HEK293 (cell line): ENCODE data around the gene TNFAIP3.

Experiments
- CTCF ChIA-PET: fragments of 350-600 bp; formaldehyde crosslinking; extraction: SDS; loops from one replicate; lab custom pipeline; 2021; ENCODE audit warnings: antibody characterized with exemption; lab: Yijun Ruan, JAX
- POLR2A ChIA-PET: fragments of 300-600 bp; formaldehyde crosslinking; extraction: SDS; loops from one replicate; lab custom pipeline; 2020; ENCODE audit warnings: antibody characterized with exemption, inconsistent platforms; lab: Yijun Ruan, JAX
- H3K27ac ChIP-seq: fragments of 200-500 bp; sonication (Bioruptor generic); 2 replicates; pipeline ENCODE4 v1.5.1; 2014; ENCODE audit warnings: low read depth, low read length, control low read depth, inconsistent platforms; ENCODE audit errors: extremely low read depth
- H3K36me3 ChIP-seq, 2 experiments: fragments of 200-500 bp in 1 of 2; sonication (Bioruptor generic) in 1 of 2; 1 replicate in 1 of 2; 2 replicates in 1 of 2; pipeline ENCODE4 v1.5.1; 2014 to 2017; ENCODE audit warnings: inconsistent platforms in 2 of 2, low read length in 2 of 2; ENCODE audit not compliant: control insufficient read depth in 2 of 2, insufficient read depth in 1 of 2
- H3K4me1 ChIP-seq: fragments of 200-500 bp; sonication (Bioruptor generic); 2 replicates; pipeline ENCODE4 v1.5.1; 2014; ENCODE audit warnings: mild to moderate bottlenecking, low read length, inconsistent platforms; ENCODE audit not compliant: control insufficient read depth, insufficient read depth
- H3K4me3 ChIP-seq: 2 replicates; pipeline ENCODE4 v1.5.1; 2011; ENCODE audit warnings: low read depth, mild to moderate bottlenecking, control low read depth, low read length, moderate library complexity
- H3K9me3 ChIP-seq: fragments of 200-500 bp; sonication (Bioruptor generic); 2 replicates; pipeline ENCODE4 v1.5.1; 2014; ENCODE audit warnings: low read depth, low read length, inconsistent platforms; ENCODE audit not compliant: control insufficient read depth, insufficient read depth
- BCL11A ChIP-seq: fragments of 450-650 bp; formaldehyde crosslinking; IDR thresholded peaks from 2 replicates; pipeline ENCODE4 v1.5.1; 2016; ENCODE audit warnings: low read depth, missing biosample characterization, missing genetic modification characterization
- KLF1 ChIP-seq: fragments of 450-650 bp; formaldehyde crosslinking; IDR thresholded peaks from 2 replicates; pipeline ENCODE4 v1.5.1; 2016; ENCODE audit warnings: missing biosample characterization, missing genetic modification characterization
- KLF8 ChIP-seq: fragments of 450-650 bp; formaldehyde crosslinking; IDR thresholded peaks from 2 replicates; pipeline ENCODE4 v1.5.1; 2016; ENCODE audit warnings: missing biosample characterization, missing genetic modification characterization
- SALL2 ChIP-seq: fragments of 450-650 bp; formaldehyde crosslinking; IDR thresholded peaks from 2 replicates; pipeline ENCODE4 v1.5.0; 2017; ENCODE audit warnings: missing biosample characterization, mild to moderate bottlenecking, missing genetic modification characterization, borderline replicate concordance
- TCF7L2 ChIP-seq: IDR thresholded peaks from 2 replicates; pipeline ENCODE4 v1.6.1; 2011; ENCODE audit warnings: low read depth, mild to moderate bottlenecking, inconsistent platforms, low read length, moderate library complexity, borderline replicate concordance
- YY1 ChIP-seq: fragments of 450-650 bp; formaldehyde crosslinking; IDR thresholded peaks from 2 replicates; pipeline ENCODE4 v1.5.1; 2018; ENCODE audit warnings: missing biosample characterization, missing genetic modification characterization
- ZBTB21 ChIP-seq: fragments of 450-650 bp; formaldehyde crosslinking; IDR thresholded peaks from 2 replicates; pipeline ENCODE4 v1.5.1; 2017; ENCODE audit warnings: missing biosample characterization, missing genetic modification characterization
- ZNF248 ChIP-seq: fragments of 450-650 bp; formaldehyde crosslinking; IDR thresholded peaks from 2 replicates; pipeline ENCODE4 v1.5.1; 2017; ENCODE audit warnings: missing biosample characterization, missing genetic modification characterization
- ZNF324 ChIP-seq: fragments of 450-650 bp; formaldehyde crosslinking; IDR thresholded peaks from 2 replicates; pipeline ENCODE4 v1.5.1; 2016; ENCODE audit warnings: missing biosample characterization, missing genetic modification characterization
- ZNF335 ChIP-seq: fragments of 450-650 bp; formaldehyde crosslinking; conservative IDR thresholded peaks from 2 replicates; pipeline ENCODE4 v1.5.1; 2016; ENCODE audit warnings: missing biosample characterization, missing genetic modification characterization
- ZNF37A ChIP-seq: fragments of 450-650 bp; IDR thresholded peaks from 2 replicates; pipeline ENCODE4 v1.5.1; 2018; ENCODE audit warnings: missing biosample characterization, missing genetic modification characterization
- ZNF521 ChIP-seq: fragments of 450-650 bp; formaldehyde crosslinking; IDR thresholded peaks from 2 replicates; pipeline ENCODE4 v1.5.1; 2017; ENCODE audit warnings: missing biosample characterization, mild to moderate bottlenecking, missing genetic modification characterization
- ZNF571 ChIP-seq: fragments of 450-650 bp; formaldehyde crosslinking; IDR thresholded peaks from 2 replicates; pipeline ENCODE4 v1.5.0; 2017; ENCODE audit warnings: missing biosample characterization, missing genetic modification characterization
- ZNF596 ChIP-seq: fragments of 450-650 bp; IDR thresholded peaks from 2 replicates; pipeline ENCODE4 v1.5.0; 2018; ENCODE audit warnings: missing biosample characterization, mild to moderate bottlenecking, missing genetic modification characterization, moderate library complexity
- ZNF629 ChIP-seq: fragments of 450-650 bp; formaldehyde crosslinking; IDR thresholded peaks from 2 replicates; pipeline ENCODE4 v1.5.1; 2017; ENCODE audit warnings: missing biosample characterization, missing genetic modification characterization
- ZNF654 ChIP-seq: fragments of 450-650 bp; formaldehyde crosslinking; IDR thresholded peaks from 2 replicates; pipeline ENCODE4 v1.5.1; 2016; ENCODE audit warnings: low read depth, missing biosample characterization, missing genetic modification characterization
- ZNF76 ChIP-seq: fragments of 450-650 bp; formaldehyde crosslinking; IDR thresholded peaks from 2 replicates; pipeline ENCODE4; 2016; ENCODE audit warnings: low read depth, missing biosample characterization, missing genetic modification characterization, borderline replicate concordance
- ZNF768 ChIP-seq: fragments of 450-650 bp; formaldehyde crosslinking; IDR thresholded peaks from 2 replicates; pipeline ENCODE4 v1.5.1; 2018; ENCODE audit warnings: missing biosample characterization, mild to moderate bottlenecking, missing genetic modification characterization
- ZNF792 ChIP-seq: fragments of 450-650 bp; formaldehyde crosslinking; IDR thresholded peaks from 2 replicates; pipeline ENCODE4 v1.5.1; 2016; ENCODE audit warnings: missing biosample characterization, missing genetic modification characterization
- ZSCAN30 ChIP-seq: fragments of 450-650 bp; IDR thresholded peaks from 2 replicates; pipeline ENCODE4 v1.5.1; 2018; ENCODE audit warnings: missing biosample characterization, mild to moderate bottlenecking, missing genetic modification characterization, moderate library complexity
- TF ChIP-seq, protein P1 (sequence below): fragments of 450-650 bp; formaldehyde crosslinking; IDR thresholded peaks from 2 replicates; pipeline ENCODE4 v1.5.1; 2016; ENCODE audit warnings: missing biosample characterization, missing genetic modification characterization, borderline replicate concordance
- TF ChIP-seq, protein P2 (sequence below): fragments of 450-650 bp; formaldehyde crosslinking; IDR thresholded peaks from 2 replicates; pipeline ENCODE4; 2016; ENCODE audit warnings: missing biosample characterization, missing genetic modification characterization
- TF ChIP-seq, protein P3 (sequence below): fragments of 450-650 bp; IDR thresholded peaks from 2 replicates; pipeline ENCODE4 v1.5.1; 2018; ENCODE audit warnings: missing biosample characterization, mild to moderate bottlenecking, missing genetic modification characterization
- TF ChIP-seq, protein P4 (sequence below): fragments of 450-650 bp; formaldehyde crosslinking; IDR thresholded peaks from 2 replicates; pipeline ENCODE4 v1.5.1; 2017; ENCODE audit warnings: missing biosample characterization, missing genetic modification characterization

TNFAIP3 gene

DNA sequence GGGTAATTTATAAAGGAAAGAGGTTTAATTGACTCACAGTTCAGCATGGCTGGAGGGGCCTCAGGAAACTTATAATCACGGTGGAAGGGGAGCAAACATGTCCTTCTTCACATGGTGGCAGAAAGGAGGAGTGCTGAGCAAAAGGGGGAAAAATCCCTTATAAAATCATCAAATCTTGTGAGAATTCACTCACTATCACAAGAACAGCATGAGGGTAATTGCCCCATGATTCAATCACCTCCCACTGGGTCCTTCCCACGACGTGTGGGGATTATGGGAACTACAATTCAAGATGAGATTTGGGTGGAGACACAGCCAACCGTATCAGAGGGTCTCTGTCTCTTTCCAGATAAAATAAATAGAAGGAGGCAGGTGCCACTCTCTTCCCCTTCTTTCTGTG, 48.7 kb downstream of the TNFAIP3 start (continued):
- TF ChIP-seq, protein P1, sequence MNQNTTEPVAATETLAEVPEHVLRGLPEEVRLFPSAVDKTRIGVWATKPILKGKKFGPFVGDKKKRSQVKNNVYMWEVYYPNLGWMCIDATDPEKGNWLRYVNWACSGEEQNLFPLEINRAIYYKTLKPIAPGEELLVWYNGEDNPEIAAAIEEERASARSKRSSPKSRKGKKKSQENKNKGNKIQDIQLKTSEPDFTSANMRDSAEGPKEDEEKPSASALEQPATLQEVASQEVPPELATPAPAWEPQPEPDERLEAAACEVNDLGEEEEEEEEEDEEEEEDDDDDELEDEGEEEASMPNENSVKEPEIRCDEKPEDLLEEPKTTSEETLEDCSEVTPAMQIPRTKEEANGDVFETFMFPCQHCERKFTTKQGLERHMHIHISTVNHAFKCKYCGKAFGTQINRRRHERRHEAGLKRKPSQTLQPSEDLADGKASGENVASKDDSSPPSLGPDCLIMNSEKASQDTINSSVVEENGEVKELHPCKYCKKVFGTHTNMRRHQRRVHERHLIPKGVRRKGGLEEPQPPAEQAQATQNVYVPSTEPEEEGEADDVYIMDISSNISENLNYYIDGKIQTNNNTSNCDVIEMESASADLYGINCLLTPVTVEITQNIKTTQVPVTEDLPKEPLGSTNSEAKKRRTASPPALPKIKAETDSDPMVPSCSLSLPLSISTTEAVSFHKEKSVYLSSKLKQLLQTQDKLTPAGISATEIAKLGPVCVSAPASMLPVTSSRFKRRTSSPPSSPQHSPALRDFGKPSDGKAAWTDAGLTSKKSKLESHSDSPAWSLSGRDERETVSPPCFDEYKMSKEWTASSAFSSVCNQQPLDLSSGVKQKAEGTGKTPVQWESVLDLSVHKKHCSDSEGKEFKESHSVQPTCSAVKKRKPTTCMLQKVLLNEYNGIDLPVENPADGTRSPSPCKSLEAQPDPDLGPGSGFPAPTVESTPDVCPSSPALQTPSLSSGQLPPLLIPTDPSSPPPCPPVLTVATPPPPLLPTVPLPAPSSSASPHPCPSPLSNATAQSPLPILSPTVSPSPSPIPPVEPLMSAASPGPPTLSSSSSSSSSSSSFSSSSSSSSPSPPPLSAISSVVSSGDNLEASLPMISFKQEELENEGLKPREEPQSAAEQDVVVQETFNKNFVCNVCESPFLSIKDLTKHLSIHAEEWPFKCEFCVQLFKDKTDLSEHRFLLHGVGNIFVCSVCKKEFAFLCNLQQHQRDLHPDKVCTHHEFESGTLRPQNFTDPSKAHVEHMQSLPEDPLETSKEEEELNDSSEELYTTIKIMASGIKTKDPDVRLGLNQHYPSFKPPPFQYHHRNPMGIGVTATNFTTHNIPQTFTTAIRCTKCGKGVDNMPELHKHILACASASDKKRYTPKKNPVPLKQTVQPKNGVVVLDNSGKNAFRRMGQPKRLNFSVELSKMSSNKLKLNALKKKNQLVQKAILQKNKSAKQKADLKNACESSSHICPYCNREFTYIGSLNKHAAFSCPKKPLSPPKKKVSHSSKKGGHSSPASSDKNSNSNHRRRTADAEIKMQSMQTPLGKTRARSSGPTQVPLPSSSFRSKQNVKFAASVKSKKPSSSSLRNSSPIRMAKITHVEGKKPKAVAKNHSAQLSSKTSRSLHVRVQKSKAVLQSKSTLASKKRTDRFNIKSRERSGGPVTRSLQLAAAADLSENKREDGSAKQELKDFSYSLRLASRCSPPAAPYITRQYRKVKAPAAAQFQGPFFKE (tag by site-specific recombination) = no peak
- TF ChIP-seq, protein P2, sequence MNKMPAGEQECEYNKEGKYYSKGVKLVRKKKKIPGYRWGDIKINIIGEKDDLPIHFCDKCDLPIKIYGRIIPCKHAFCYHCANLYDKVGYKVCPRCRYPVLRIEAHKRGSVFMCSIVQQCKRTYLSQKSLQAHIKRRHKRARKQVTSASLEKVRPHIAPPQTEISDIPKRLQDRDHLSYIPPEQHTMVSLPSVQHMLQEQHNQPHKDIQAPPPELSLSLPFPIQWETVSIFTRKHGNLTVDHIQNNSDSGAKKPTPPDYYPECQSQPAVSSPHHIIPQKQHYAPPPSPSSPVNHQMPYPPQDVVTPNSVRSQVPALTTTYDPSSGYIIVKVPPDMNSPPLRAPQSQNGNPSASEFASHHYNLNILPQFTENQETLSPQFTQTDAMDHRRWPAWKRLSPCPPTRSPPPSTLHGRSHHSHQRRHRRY = no peak
- TF ChIP-seq ZNF596 (tag by site-specific recombination) = no peak
- TF ChIP-seq, protein P3, sequence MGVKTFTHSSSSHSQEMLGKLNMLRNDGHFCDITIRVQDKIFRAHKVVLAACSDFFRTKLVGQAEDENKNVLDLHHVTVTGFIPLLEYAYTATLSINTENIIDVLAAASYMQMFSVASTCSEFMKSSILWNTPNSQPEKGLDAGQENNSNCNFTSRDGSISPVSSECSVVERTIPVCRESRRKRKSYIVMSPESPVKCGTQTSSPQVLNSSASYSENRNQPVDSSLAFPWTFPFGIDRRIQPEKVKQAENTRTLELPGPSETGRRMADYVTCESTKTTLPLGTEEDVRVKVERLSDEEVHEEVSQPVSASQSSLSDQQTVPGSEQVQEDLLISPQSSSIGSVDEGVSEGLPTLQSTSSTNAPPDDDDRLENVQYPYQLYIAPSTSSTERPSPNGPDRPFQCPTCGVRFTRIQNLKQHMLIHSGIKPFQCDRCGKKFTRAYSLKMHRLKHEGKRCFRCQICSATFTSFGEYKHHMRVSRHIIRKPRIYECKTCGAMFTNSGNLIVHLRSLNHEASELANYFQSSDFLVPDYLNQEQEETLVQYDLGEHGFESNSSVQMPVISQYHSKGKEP = no peak
- TF ChIP-seq ZBTB21 (tag by site-specific recombination) = no peak
- no peak for TF ChIP-seq KLF8 (tag by site-specific recombination)
- no peak for TF ChIP-seq ZNF629 (tag by site-specific recombination)
- TF ChIP-seq ZNF335 = no peak
- no peak for TF ChIP-seq SALL2 (tag by site-specific recombination)

DNA sequence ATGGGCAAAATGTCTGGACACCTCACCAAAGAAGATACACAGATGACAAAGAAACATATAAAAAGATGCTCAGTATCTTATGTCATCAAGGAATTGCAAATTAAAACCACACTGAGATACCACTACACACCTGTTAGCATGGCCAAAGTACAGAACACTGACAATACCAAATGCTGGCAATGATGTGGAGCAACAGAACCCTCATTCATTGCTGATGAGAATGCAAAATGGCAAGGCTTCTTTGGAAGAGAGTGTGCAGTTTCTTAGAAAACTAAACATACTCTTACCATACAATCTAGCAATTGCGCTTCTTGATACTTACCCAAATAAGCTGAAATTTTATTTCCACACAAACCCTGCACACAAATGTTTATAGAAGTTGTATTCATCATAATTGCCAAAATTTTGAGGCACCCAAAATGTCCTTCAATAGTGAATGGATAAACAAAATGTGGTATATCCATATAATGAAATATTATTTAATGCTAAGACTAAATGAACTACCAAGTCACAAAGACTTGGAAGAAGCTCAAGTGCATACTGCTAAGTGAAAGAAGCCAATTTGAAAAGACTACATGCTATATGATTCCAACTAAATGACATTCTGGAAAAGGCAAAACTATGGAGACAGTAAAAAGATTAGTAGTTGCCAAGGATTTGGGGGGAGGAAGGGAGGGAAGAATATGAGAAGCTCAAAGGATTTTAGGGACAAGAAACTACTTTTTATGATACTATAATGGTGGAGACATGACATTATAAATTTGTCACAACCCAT, 50.7 kb downstream of the TNFAIP3 start:
- no peak overlapping the region for H3K4me3 ChIP-seq
- no peaks in the 10 kb centered on the region for H3K36me3 ChIP-seq
- TF ChIP-seq YY1 (tag by site-specific recombination) (no peak), ZNF521 (no peak), ZSCAN30 (no peak), ZNF248 (no peak), ZNF571 (tag by site-specific recombination) (no peak), ZNF596 (tag by site-specific recombination) (no peak), ZNF324 (tag by site-specific recombination) (no peak), KLF1 (tag by site-specific recombination) (no peak), ZNF76 (tag by site-specific recombination) (no peak), ZNF37A (no peak), BCL11A (tag by site-specific recombination) (no peak), SALL2 (tag by site-specific recombination) (no peak), TCF7L2 (no peak), ZNF792 (tag by site-specific recombination) (no peak), ZNF654 (tag by site-specific recombination) (no peak), ZNF768 (no peak)
- TF ChIP-seq, protein P4, sequence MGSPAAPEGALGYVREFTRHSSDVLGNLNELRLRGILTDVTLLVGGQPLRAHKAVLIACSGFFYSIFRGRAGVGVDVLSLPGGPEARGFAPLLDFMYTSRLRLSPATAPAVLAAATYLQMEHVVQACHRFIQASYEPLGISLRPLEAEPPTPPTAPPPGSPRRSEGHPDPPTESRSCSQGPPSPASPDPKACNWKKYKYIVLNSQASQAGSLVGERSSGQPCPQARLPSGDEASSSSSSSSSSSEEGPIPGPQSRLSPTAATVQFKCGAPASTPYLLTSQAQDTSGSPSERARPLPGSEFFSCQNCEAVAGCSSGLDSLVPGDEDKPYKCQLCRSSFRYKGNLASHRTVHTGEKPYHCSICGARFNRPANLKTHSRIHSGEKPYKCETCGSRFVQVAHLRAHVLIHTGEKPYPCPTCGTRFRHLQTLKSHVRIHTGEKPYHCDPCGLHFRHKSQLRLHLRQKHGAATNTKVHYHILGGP = no peak
- ChIA-PET CTCF (interaction anchor here (0.6 to 0.7 kb wide), 2 partner anchors 9 to 18 kb away, joined by 3 to 4 read pairs; no protein-coding TSS in a partner anchor), POLR2A (no interaction called here)
- no peak overlapping the region for H3K27ac ChIP-seq
- H3K4me1 ChIP-seq = no peaks in the 10 kb centered on the region
- no peaks in the 10 kb centered on the region for H3K9me3 ChIP-seq
